Femur (tissue), 1 donor: Measurements from ENCODE around the gene PADI3.
A peak's percentile ranks its signal among the peaks of the same experiment; 100 is the strongest.
"Not testable (repeated sequence)": the region's sequence is repeated elsewhere in the genome, so short reads cannot be mapped to it uniquely, and the experiment has no call there.

ENCODE experiments used
- DNase-seq: peaks from one replicate; pipeline ENCODE4 v3.0.0-alpha.2; 2017

PADI3 gene

GRCh38 chr1:17215545-17215890 is 33.4 kb upstream of the PADI3 start:
- no peak for DNase-seq

- no peak for DNase-seq
Measured at GRCh38 chr1:17216078-17216477, 32.8 kb upstream of the PADI3 start.

GRCh38 chr1:17217607-17218006 is 31.3 kb upstream of the PADI3 start:
- no peak for DNase-seq

GRCh38 chr1:17218939-17219338 is 30.0 kb upstream of the PADI3 start:
- DNase-seq, result no peak

GRCh38 chr1:17220287-17220686 is 28.6 kb upstream of the PADI3 start:
- no peak for DNase-seq

- DNase-seq, result no peak
Measured at GRCh38 chr1:17222557-17222956, 26.3 kb upstream of the PADI3 start.

GRCh38 chr1:17224434-17224833 is 24.5 kb upstream of the PADI3 start:
- DNase-seq, result no peak

GRCh38 chr1:17225140-17225539 is 23.8 kb upstream of the PADI3 start:
- no peak for DNase-seq

- no peak for DNase-seq
Measured at GRCh38 chr1:17227358-17227915, 21.5 kb upstream of the PADI3 start.

- DNase-seq, result no peak
Measured at GRCh38 chr1:17228619-17229018, 20.3 kb upstream of the PADI3 start.

GRCh38 chr1:17229379-17229778 is 19.5 kb upstream of the PADI3 start:
- DNase-seq, result no peak

- no peak for DNase-seq
Measured at GRCh38 chr1:17230106-17230505, 18.8 kb upstream of the PADI3 start.

- DNase-seq, result no peak
Measured at GRCh38 chr1:17230671-17231310, 18.1 kb upstream of the PADI3 start.

- no peak for DNase-seq
Measured at GRCh38 chr1:17232759-17233661, 15.9 kb upstream of the PADI3 start.

GRCh38 chr1:17233675-17234320 is 15.1 kb upstream of the PADI3 start:
- DNase-seq, result no peak

- DNase-seq, result no peak
Measured at GRCh38 chr1:17234405-17234804, 14.5 kb upstream of the PADI3 start.

- DNase-seq, result no peak
Measured at GRCh38 chr1:17235135-17235885, 13.6 kb upstream of the PADI3 start.

- DNase-seq, result peak; percentile 87
Measured at GRCh38 chr1:17236779-17237560, 11.9 kb upstream of the PADI3 start.

- no peak for DNase-seq
Measured at GRCh38 chr1:17237561-17237903, 11.4 kb upstream of the PADI3 start.

- DNase-seq, result peak; percentile 63
Measured at GRCh38 chr1:17239420-17239819, 9.5 kb upstream of the PADI3 start.

- DNase-seq, result not testable (repeated sequence)
Measured at GRCh38 chr1:17241011-17241779, 7.7 kb upstream of the PADI3 start.

- DNase-seq, result not testable (repeated sequence)
Measured at GRCh38 chr1:17241780-17242074, 7.2 kb upstream of the PADI3 start.
